Measurements from ENCODE around the gene EFHC1. TPM values are rescaled to one million over a fixed set of nuclear protein-coding genes. Genes with fewer than 3 reads are reported as not detected.
"Not testable (repeated sequence)": the region's sequence is repeated elsewhere in the genome, so short reads cannot be mapped to it uniquely, and the experiment has no call there.

Gene EFHC1
- total and polyA plus RNA-seq, 2 experiments from 2014 or later, result 17.4 to 18.3 TPM

DNA sequence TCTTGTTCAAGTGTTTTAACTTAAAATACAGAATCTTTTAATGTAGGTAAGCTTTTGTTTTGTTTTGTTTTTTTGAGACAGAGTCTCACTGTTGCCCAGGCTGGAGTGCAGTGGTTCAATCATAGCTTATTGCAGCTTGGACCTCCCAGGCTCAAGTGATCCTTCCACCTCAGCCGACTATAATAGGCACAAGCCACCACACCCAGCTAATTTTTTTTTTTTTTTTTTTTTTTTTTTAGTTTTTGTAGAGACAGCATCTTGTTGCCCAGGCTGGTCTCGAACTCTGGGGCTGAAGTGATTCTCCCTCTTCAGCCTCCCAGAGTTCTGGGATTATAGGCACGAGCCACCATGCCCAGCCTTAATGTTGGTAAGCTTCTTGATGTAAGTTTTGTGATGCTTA is 3.3 kb downstream of the EFHC1 start:
- H3K27me3 ChIP-seq, result no peaks in the 10 kb centered on the region
- no peak for DNase-seq (ENCODE audit: low spot score)
- no peaks in the 10 kb centered on the region for H4K20me1 ChIP-seq (ENCODE audit: insufficient read depth, poor library complexity, severe bottlenecking)
- H3K36me3 ChIP-seq (replicated peaks; ENCODE audit: insufficient read depth, low read depth), result no peaks in the 10 kb centered on the region
- peaks cover 5% of the 10 kb centered on the region for H3K79me2 ChIP-seq
- H2AFZ ChIP-seq, result no peak overlapping the region
- H3K9me3 ChIP-seq (ENCODE audit: low read depth), result no peaks in the 10 kb centered on the region
- H3K4me3 ChIP-seq, result no peak overlapping the region
- no peak overlapping the region for H3K4me2 ChIP-seq
- TF ChIP-seq EZH2 (IDR thresholded peaks at IDR 0.05; ENCODE audit: borderline replicate concordance) (no peak), CTCF (IDR thresholded peaks at IDR 0.05; ENCODE audit: poor library complexity) (no peak), EZH2phosphoT487 (IDR thresholded peaks at IDR 0.05; ENCODE audit: low read depth, severe bottlenecking, unreplicated experiment) (no peak)
- H3K27ac ChIP-seq, result peak overlapping the region; percentile 14
- 86% methylated on average over 3 of the region's 3 CpGs for WGBS (ENCODE audit: low lambda C conversion rate, missing lambda C conversion rate)
- no peaks in the 10 kb centered on the region for H3K9me2 ChIP-seq (replicated peaks; ENCODE audit: insufficient read depth)
- H3K4me1 ChIP-seq (ENCODE audit: insufficient read depth), result peaks cover 9% of the 10 kb centered on the region

DNA sequence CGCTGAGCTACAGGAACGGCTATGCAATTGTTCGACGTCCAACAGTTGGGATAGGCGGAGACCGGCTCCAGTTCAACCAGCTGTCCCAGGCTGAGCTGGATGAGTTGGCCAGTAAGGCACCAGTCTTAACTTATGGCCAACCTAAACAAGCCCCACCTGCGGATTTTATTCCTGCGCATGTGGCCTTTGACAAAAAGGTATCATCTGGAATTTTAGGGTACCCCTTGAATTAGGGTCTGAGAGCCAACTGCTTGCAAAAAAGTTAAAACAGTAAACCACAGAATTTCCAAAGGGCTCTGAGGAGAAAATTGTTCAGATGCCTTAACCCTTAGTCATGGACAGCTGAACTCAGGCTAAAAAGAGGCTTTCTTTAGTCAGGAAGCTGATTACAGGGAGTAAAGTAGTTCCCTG is 3.8 kb downstream of the EFHC1 start:
- no peak for TF ChIP-seq CTCF (IDR thresholded peaks at IDR 0.05; ENCODE audit: poor library complexity)
- no peak for TF ChIP-seq EZH2 (IDR thresholded peaks at IDR 0.05; ENCODE audit: borderline replicate concordance)
- no peak for TF ChIP-seq EZH2phosphoT487 (IDR thresholded peaks at IDR 0.05; ENCODE audit: low read depth, severe bottlenecking, unreplicated experiment)
- H3K4me2 ChIP-seq, result no peak overlapping the region
- WGBS (ENCODE audit: low lambda C conversion rate, missing lambda C conversion rate), result 72% methylated on average over 8 of the region's 8 CpGs
- no peaks in the 10 kb centered on the region for H3K36me3 ChIP-seq (replicated peaks; ENCODE audit: insufficient read depth, low read depth)
- no peak overlapping the region for H2AFZ ChIP-seq
- peak overlapping the region; percentile 14 for H3K27ac ChIP-seq
- H3K79me2 ChIP-seq, result peaks cover 5% of the 10 kb centered on the region
- no peaks in the 10 kb centered on the region for H4K20me1 ChIP-seq (ENCODE audit: insufficient read depth, poor library complexity, severe bottlenecking)
- no peaks in the 10 kb centered on the region for H3K27me3 ChIP-seq
- H3K4me1 ChIP-seq (ENCODE audit: insufficient read depth), result peaks cover 6% of the 10 kb centered on the region
- H3K9me3 ChIP-seq (ENCODE audit: low read depth), result no peaks in the 10 kb centered on the region
- H3K9me2 ChIP-seq (replicated peaks; ENCODE audit: insufficient read depth), result no peaks in the 10 kb centered on the region
- no peak overlapping the region for H3K4me3 ChIP-seq
- DNase-seq (ENCODE audit: low spot score), result no peak

DNA sequence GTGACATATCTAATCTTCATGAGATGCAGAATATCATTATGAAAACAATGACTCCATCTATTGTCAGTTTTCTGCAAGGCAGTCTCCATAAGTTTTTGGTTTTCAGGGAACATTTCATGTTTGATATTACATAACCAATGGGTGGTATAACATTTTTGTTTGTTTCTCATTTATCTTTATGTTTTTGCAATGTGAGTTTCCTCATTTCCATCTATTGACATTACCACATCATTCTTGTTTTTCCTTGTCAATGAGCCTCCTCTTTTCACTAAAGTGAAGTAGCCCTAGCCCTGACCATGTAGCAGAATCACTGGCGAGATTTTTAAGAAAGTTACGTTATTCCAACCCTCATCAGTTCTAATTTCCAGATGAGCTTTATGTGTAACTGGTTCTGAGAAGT is 4.4 kb downstream of the EFHC1 start:
- TF ChIP-seq EZH2phosphoT487 (IDR thresholded peaks at IDR 0.05; ENCODE audit: low read depth, severe bottlenecking, unreplicated experiment), result no peak
- no peak for TF ChIP-seq EZH2 (IDR thresholded peaks at IDR 0.05; ENCODE audit: borderline replicate concordance)
- no peak for TF ChIP-seq CTCF (IDR thresholded peaks at IDR 0.05; ENCODE audit: poor library complexity)
- no peaks in the 10 kb centered on the region for H3K27me3 ChIP-seq
- no peak for DNase-seq (ENCODE audit: low spot score)
- H3K9me3 ChIP-seq (ENCODE audit: low read depth), result no peaks in the 10 kb centered on the region
- no peaks in the 10 kb centered on the region for H3K36me3 ChIP-seq (replicated peaks; ENCODE audit: insufficient read depth, low read depth)
- no peak overlapping the region for H3K27ac ChIP-seq
- WGBS (ENCODE audit: low lambda C conversion rate, missing lambda C conversion rate), result 88% methylated on average over 2 of the region's 2 CpGs
- no peaks in the 10 kb centered on the region for H4K20me1 ChIP-seq (ENCODE audit: insufficient read depth, poor library complexity, severe bottlenecking)
- no peak overlapping the region for H3K4me3 ChIP-seq
- H3K4me2 ChIP-seq, result no peak overlapping the region
- peaks cover under 1% of the 10 kb centered on the region for H3K4me1 ChIP-seq (ENCODE audit: insufficient read depth)
- no peaks in the 10 kb centered on the region for H3K9me2 ChIP-seq (replicated peaks; ENCODE audit: insufficient read depth)
- no peak overlapping the region for H2AFZ ChIP-seq
- H3K79me2 ChIP-seq, result peaks cover 5% of the 10 kb centered on the region

DNA sequence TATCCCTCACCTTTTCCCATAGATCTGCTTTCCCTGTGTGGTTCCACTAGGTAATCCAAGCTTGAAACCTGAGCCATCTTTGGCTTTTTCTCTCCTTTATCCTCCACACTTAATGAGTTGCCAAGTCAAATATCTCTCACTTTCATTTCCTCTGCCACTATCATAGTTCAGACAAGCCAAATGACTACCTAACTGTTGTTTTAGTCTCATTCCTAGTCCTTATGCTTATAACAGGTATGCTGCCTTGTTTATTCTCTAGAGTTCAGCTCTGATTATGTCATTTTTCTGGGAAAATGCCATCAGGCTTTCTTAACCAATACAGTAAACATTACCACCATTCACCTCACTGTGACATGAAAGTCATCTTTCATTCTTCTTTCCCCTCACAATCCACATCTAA is 6.5 kb downstream of the EFHC1 start:
- H4K20me1 ChIP-seq (ENCODE audit: insufficient read depth, poor library complexity, severe bottlenecking), result no peaks in the 10 kb centered on the region
- no peaks in the 10 kb centered on the region for H3K4me1 ChIP-seq (ENCODE audit: insufficient read depth)
- H3K36me3 ChIP-seq (replicated peaks; ENCODE audit: insufficient read depth, low read depth), result no peaks in the 10 kb centered on the region
- no peaks in the 10 kb centered on the region for H3K27me3 ChIP-seq
- TF ChIP-seq EZH2phosphoT487 (IDR thresholded peaks at IDR 0.05; ENCODE audit: low read depth, severe bottlenecking, unreplicated experiment) (no peak), CTCF (IDR thresholded peaks at IDR 0.05; ENCODE audit: poor library complexity) (no peak), EZH2 (IDR thresholded peaks at IDR 0.05; ENCODE audit: borderline replicate concordance) (no peak)
- H3K9me3 ChIP-seq (ENCODE audit: low read depth), result no peaks in the 10 kb centered on the region
- peaks cover 3% of the 10 kb centered on the region for H3K79me2 ChIP-seq
- no peak overlapping the region for H3K4me2 ChIP-seq
- no peak overlapping the region for H2AFZ ChIP-seq
- DNase-seq (ENCODE audit: low spot score), result no peak
- H3K9me2 ChIP-seq (replicated peaks; ENCODE audit: insufficient read depth), result no peaks in the 10 kb centered on the region
- H3K4me3 ChIP-seq, result no peak overlapping the region
- no peak overlapping the region for H3K27ac ChIP-seq

DNA sequence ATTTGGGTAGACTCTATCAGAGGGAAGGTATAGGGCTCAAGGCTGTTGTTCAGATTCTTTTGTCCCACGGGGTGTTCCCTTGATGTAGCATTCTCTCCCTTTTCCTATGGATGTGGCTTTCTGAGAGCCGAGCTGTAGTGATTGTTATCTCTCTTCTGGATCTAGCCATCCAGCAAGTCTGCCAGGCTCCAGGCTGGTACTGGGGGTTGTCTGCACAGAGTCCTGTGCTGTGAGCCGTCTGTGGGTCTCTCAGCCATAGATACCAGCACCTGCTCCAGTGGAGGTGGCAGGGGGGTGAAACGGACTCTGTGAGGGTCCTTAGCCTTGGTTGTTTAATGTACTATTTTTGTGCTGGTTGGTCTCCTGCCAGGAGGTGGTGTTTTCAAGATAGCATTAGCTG is 13.2 kb downstream of the EFHC1 start:
- H4K20me1 ChIP-seq (ENCODE audit: insufficient read depth, poor library complexity, severe bottlenecking); H2AFZ ChIP-seq; H3K4me3 ChIP-seq; H3K4me1 ChIP-seq (ENCODE audit: insufficient read depth); H3K9me2 ChIP-seq (replicated peaks; ENCODE audit: insufficient read depth); H3K27ac ChIP-seq; DNase-seq (ENCODE audit: low spot score); H3K27me3 ChIP-seq; H3K36me3 ChIP-seq (replicated peaks; ENCODE audit: insufficient read depth, low read depth); H3K9me3 ChIP-seq (ENCODE audit: low read depth); H3K4me2 ChIP-seq; H3K79me2 ChIP-seq: not testable (repeated sequence)
- WGBS (ENCODE audit: low lambda C conversion rate, missing lambda C conversion rate), result 71% methylated on average over 4 of the region's 4 CpGs
